ENCODE data around the gene RAB43.
"Not testable (repeated sequence)": the region's sequence is repeated elsewhere in the genome, so short reads cannot be mapped to it uniquely, and the experiment has no call there.

The RAB43 gene

DNA sequence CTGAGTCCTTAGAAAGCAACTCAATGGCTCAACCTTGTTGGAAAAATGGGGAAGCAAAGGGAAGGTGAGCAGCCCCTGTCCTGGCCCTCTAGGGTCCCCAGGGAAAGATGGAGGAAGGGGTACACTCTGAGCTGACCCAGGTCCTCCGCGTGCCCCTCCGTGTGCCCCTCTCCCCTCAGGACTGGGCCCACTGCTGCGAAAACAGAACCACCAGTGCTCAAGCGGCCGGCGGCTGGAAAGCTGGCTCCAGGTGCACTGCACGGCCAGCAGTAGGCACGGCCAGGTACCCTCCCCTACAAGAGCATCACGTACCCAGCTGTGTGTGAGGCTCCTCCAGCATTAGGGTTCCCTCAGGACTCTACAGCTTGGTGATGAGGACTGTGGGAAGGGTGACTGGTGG is 26.3 kb downstream of the RAB43 start:
- no peak for DNase-seq (ENCODE audit: low spot score)

DNA sequence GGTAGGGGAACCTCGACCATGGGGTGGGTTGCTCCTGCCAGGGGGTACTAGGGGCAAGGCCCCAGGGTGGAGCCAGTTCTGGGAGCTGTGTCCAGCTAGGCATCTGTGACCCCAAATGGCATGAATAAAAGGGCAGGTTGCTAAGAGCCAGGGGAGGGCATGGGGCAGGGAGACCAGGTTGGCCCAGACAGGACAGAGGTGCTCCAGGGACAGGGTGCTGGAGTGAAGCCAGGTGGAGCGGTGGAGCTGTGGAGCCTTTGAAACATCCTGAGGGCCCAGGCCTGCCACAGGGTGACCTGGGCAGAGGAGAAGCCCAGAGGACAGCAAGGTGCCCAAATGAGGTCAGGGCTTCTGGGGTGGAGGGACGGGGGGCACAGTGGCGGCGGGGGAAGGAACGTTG is 33.3 kb downstream of the RAB43 start:
- not testable (repeated sequence) for DNase-seq (ENCODE audit: low spot score)

DNA sequence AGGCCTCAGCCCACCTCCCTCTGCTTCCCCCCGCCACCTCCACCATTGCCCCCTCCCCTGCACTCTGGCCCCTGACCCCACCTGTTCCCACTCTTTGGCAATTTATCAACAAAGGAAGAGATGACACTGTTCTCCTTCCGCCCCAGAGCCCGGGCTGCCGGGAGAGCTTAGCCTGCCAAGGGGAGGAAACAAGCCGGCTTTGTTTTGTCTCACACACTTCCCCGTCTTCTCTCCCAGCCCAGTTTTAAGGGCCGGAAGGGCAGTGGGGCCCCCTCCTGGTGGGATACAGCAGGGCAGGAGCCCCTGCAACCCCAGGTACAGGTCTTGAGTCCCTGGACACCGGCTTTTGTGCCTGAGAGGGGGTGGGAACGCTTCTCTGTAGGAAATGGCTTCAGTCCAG is 33.7 kb downstream of the RAB43 start:
- DNase-seq (ENCODE audit: low spot score): peak; percentile 33

DNA sequence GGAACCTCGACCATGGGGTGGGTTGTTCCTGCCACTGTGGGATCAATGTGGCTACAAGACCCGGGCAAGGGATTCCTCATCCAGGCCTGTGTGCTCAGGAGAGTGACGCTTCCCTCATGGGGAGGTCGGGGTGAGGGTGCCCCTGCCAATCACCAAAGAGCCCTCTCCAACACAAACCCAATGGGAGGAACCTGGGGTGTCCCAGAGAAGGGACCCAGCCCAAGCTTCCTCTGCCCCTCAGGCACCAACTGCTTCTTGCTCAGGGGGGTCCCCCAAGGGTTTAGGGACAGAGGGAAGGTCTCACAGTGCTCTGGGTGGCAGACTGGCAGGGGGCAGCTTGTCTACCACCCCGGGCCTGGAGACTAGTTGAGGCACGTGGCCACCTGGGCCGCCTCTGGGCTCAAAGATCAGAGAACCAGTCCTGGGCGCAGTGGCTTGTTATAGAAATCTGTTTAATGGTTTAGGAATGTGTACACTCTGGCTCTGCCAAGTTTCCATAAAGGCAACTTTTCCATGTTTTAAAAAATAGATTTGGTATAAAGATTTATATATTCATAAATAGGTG is 34.4 kb downstream of the RAB43 start:
- no peak for DNase-seq (ENCODE audit: low spot score)

DNA sequence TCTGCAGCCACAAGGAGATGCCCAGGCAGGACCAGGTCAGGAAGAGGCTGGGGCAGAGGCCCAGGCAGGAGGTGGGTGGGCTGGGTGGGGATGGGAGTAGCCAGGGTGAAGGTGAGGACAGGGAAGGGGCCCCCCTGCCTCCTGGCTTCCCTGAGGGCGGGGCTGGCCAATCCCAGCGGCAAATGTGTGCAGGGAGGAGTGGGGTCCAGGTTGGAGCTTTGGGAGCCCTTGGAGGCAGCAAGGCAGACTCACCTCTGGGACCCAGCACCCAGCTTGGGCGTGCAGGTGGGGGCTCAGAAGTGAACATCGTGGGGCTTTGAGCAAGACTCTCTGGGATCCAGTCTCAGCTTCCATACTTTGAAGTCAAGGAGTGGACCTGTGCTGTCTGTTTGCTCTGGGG is 35.8 kb downstream of the RAB43 start:
- no peak for DNase-seq (ENCODE audit: low spot score)

DNA sequence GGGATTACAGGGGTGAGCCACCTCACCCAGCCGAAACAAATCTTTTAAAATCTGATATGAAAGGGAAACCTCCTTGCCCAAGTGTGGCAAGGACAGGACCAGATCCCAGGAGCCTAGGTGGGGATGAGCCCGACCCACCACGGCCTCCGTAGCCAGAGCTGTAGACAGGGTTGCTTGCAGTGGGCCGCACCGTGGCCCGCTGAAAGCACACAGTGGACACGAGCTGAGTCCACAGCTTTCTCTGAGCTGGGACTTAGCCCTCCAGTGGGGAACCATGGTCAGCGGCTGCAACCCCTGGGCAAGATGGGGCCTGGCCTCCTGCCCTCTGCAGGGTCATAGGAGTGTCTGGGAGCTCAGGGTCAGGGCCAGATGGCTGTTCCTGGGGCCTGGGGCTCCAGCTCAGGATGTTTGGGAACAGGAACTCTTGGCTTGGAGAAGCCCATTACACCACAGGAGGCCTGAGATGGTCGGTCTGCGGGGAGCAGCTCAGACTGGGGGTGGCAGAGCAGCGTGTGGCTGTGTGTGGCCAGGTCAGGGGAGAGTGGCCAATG is 36.4 kb downstream of the RAB43 start:
- DNase-seq (ENCODE audit: low spot score): no peak

DNA sequence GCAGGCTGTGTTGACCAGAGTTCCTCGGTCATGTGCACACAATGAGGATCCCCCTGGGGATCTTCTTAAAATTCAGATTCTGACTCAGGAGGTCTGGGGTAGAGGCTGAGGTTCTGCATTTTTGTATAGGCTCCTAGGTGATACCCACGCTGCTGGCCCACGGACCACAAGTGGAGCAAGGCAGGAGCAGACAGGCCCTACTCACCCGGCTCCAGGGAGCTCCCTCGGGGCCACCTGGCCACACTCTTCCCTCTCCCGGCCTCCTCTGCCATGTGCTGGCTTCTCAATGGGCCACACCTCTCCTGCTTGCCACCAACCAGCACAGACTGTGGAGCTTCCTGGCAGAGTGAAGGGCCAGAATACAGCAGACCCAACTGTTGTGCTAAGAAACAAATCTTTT is 37.1 kb downstream of the RAB43 start:
- DNase-seq (ENCODE audit: low spot score): no peak

DNA sequence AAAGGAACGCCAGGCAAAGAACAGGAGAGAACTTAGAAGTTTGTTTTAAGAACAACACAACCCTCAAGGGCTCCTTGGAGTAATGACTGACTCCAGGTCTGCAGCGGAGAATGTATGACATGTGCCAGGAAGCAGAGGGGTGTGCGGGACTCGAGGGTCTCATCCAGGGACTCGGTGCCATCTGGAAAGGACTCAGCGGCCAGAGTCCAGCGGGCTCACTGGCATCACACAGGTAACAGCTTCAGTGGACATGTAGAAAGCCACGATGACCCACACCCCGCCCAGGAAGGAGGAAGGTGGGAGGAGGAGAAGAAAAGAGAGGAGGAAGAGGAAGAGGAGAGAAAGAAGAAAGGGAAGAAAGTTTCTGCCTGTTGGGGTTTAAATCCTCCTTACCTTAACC is 39.6 kb downstream of the RAB43 start:
- no peak for DNase-seq (ENCODE audit: low spot score)

DNA sequence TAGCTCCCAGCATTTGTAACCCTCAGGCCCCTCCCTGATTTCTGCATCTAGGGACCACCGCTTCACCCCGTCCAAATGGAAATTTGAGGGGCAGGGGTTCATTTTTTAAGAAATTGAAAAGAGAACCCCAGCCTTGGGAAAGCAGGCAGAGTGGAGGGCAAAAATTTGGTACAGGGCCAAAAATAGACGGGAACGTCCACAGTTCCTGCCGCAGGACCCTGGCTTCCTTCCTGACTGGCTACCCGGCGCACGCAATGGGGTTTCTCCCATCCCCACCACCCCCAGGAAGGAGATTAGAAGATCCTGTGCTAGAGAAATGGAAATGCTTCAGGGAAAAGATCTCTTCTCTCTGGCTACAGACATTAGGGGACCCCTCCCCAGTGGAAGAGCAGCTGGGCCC is 40.1 kb downstream of the RAB43 start:
- DNase-seq (ENCODE audit: low spot score): no peak

DNA sequence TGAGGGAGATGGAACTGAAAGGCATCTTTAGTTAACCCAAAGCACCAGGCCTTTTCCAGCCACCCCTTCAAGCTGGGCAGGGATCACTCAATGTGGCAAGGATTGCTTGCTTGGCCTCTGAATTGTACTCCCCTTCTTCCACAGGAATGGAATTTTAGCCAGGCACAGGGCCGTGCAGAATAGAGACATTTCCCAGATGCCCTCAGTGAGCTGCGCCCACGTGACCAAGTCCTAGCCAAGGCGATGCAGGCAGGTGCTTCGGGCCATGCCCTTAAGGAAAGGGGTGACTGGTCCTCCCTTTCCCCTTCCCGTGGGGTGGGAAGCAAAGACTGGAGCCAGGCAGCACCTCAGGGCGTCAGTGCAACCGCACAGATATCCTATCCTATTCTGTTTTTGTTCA is 43.1 kb downstream of the RAB43 start:
- no peak for DNase-seq (ENCODE audit: low spot score)

DNA sequence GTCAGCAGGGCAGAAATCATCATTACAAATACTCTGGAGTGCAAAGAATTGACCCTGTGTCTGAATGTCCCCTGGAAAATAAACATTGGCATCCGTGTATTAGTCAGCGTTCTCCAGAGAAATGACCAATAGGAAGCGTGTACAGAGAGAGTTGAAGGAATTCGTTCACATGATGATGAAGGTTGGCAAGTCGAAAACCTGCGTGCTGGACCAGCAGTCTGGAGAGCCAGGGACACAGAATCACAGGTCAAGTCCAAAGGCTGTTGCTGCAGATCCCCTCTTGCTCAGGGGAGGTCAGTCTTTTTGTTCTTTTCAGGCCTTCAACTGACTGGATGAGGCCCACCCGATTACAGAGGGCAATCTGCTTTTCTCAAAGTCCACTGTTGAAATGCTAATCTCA is 44.4 kb downstream of the RAB43 start:
- no peak for DNase-seq (ENCODE audit: low spot score)

DNA sequence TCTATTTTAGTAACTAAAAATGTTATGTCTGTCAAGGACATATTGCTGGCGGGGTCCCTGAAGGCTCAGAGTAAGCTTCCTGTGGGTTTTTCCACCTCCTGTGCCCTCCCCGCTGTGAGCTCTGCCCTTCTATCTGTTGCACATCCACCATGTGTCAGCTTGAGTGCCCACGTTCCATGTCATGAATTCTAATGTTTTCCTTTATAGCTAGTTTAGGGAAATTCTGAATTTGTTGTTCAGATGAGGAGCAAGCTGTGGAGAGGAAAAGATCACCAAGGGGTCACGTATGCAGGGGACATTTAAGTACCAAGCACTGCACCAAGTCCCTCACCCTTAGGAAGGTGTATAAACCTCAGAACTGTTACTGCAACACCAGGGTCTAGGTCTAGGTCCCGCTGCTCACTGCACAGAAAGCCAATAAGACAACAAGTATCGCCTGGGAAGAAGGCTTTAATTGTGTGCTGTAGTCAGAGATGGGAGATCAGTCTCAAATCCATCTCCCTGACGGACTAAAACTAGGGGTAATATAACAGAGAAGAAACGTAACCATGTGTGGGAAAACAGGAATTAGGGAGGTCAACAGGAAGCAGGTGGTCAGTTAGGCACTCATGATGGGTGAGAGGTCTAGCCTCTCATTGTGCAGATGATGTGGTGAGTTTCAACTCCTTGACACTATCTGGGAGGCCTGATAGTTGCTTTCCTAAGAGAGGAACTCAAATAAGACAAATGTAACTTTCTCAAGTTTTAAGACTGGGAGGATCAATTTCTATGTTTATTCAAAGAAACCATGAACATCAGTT is 51.3 kb downstream of the RAB43 start:
- DNase-seq (ENCODE audit: low spot score): no peak

DNA sequence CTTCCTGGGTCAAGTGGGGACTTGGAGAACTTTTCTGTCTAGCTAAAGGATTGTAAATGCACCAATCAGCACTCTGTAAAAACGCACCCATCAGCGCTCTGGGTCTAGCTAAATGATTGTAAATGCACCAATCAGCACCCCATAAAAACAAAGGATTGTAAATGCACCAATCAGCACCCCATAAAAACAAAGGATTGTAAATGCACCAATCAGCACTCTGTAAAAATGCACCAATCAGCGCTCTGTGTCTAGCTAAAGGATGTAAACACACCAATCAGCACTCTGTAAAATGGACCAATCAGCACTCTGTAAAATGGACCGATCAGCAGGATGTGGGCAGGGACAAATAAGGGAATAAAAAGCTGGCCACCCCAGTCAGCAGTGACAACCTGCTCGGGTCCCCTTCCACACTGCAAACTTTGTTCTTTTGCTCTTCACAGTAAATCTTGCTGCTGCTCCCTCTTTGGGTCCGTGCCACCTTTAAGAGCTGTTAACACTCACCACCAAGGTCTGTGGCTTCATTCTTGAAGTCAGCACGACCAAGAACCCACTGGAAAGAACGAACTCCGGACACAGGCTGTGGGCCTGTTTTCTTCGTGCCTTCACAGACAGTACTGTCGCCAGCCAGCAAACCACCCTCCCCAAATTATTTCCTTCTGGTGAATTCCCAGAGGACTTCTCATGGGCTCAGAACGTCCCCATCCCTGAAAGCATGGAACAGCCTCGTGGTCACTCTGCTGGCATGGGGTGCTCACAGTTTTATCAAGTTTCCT is 52.1 kb downstream of the RAB43 start:
- not testable (repeated sequence) for DNase-seq (ENCODE audit: low spot score)

DNA sequence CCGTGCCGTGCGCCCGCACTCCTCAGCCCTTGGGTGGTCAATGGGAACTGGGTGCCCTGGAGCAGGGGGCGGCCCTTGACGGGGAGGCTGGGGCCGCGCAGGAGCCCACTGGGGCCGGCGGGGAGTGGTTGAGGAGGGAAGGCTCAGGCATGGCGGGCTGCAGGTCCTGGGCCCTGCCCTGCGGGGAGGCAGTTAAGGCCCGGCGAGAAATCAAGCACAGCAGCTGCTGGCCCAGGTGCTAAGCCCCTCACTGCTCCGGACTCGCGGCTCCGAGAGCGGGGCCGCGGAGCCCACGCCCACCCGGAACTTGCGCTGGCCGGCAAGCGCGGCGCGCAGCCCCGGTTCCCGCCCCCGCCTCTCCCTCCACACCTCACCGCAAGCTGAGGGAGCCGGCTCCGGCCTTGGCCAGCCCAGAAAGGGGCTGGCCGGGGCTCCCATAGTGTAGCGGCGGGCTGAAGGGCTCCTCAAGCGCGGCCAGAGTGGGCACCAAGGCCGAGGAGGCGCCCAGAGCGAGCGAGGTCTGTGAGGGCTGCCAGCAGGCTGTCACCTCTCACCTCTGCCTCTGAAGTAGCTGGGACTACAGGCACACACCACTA is 53.2 kb downstream of the RAB43 start:
- DNase-seq (ENCODE audit: low spot score): no peak

DNA sequence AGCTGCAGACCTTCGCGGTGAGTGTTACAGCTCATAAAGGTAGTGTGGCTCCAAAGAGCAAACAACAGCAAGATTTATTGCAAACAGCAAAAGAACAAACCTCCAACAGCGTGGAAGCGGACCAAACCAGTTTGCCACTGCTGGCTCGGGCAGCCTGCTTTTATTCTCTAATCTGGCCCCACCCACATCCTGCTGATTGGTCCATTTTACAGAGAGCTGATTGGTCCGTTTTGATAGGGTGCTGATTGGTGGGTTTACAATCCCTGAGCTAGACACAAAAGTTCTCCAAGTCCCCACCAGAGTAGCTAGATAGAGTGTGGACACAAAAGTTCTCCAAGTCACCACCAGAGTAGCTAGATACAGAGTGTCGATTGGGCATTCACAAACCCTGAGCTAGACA is 53.9 kb downstream of the RAB43 start:
- DNase-seq (ENCODE audit: low spot score): not testable (repeated sequence)

DNA sequence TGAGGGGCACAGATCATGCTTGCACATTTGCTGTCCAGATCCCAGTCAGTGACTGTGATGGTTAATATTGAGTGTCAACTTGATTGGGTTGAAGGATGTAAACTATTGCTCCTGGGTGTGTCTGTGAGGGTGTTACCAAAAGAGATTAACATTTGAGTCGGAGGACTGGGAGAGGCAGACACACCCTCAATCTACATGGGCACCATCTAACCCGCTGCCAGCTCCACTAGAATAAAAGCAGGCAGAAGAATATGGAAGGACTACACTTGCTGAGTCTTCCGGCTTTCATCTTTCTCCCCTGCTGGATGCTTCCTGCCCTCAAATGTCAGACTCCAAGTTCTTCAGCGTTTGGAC is 55.9 kb downstream of the RAB43 start:
- DNase-seq (ENCODE audit: low spot score): no peak

DNA sequence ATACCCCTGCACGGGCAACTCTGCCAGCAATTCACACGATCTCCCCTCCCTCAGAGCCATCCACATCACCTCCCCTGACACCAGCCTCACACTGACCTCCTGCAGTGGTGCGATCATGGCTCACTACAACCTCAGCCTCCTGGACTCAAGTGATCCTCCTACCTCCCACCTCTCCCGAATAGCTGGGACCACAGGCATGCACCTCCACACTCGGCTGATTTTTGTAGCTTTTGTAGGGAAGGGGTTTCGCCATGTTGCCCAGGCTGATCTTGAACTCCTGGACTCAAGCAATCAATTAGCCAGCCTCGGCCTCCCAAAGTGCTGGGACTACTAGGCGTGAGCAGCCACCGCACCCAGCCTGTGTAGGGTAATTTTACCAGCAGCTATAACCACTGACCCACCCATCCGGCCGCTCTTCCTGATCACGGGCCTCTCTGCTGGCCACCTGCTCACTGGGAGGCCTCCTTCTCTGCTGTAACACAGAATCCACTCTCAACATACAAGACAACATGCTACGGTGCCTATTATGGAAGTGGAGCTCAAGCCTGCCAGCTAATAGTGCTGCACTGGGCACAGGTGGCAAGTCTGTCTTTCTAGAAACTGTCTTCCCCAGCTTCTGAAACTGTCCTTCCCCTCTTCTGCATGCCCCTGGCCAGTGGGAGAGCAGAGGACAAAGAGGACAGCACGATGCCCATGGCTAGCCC is 56.4 kb downstream of the RAB43 start:
- DNase-seq (ENCODE audit: low spot score): no peak

DNA sequence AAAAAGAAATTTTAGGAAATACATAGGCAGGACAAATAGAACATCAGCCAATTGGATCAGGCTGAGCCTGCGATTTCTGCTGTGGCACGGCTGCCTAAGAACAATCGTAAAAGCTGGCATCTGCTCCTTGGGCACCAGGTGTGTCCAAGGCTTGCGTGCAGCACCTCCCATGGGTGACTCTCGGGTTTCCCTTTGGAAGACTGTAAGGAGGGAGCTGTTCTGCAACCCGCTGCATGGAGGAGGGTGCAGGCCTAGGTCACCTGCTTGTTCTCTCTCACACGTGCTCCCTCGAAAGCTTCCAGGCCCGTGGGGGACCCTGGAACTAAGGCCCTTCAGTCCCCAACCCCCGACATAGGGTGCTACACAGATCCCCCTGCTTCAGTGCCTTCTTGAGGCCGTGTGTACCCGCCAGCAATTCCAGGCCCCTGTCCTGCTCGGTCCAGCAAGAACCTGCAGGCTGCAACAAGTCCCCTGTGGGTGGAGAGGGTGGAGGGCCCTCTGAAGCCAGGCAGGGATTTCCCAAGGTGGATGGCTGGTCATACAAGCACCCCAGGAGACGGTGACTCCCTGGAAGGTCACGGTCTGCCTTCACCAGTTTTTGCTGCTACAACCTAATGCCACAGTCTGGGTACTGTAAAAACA is 57.6 kb downstream of the RAB43 start:
- DNase-seq (ENCODE audit: low spot score): no peak

DNA sequence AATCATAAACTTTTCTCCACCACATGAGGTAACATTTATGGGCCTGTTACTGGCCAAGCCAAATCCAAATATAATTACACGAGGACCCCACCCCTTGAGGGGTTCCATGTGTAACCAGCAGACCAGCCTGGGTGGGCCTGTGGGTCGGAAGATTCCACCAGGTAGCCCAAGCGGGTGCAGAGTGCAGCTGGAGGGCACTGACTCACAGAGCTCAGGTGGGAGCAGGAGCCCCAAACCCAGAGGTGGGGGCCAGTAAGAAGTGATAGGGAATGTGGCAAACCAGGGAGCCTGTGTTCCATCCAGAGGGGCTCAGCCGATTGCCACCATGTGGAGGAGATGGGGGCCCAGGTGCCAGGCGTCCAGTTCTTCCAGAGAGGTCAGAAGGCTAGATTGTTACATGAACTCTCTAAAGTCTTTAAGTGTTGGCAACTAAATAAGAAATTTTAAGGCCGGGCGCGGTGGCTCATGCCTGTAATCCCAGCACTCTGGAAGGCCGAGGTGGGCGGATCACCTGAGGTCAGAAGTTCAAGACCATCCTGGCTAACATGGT is 58.4 kb downstream of the RAB43 start:
- DNase-seq (ENCODE audit: low spot score): no peak

DNA sequence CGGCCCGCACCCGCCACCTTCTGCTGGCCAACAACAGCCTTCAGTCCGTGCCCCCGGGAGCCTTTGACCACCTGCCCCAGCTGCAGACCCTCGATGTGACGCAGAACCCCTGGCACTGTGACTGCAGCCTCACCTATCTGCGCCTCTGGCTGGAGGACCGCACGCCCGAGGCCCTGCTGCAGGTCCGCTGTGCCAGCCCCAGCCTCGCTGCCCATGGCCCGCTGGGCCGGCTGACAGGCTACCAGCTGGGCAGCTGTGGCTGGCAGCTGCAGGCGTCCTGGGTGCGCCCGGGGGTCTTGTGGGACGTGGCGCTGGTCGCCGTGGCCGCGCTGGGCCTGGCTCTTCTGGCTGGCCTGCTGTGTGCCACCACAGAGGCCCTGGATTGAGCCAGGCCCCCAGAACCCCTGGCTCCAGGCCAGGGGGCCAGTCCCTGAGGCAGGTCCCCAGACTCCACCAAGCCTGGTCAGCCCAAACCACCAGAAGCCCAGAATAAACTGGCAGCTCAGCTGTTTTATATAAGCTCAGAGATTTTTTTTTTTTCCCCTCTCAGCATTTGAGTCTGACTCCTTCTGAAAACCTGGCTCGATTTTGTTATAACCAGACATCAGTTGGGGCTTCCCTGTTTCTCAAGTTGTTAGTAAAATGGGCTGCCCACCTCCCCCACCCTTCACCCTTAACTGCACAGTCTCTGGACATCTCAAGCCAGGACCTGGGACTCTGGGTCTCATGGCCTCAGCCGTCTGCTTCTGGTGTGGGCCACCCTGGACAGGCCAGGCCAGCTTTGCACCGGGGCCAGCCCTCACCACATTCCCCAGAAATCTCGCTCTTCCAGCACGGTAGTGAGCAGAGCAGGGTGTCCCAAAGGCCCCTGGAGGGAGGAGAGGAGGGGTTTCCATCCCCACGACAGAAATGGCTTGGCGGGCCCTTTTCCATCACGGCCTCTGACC is 59.4 kb downstream of the RAB43 start:
- no peak for DNase-seq (ENCODE audit: low spot score)

Measured in globus pallidus (tissue), 1 donor.